Stimulated activated CD4-positive, alpha-beta T cell treated with anti-CD3 and anti-CD28 coated beads, Interleukin-12 subunit alpha, Interleukin-12 subunit beta, amount 100 ng/mL, for 4 hours (primary cell): Measurements from ENCODE around the gene PPP4R1.

ENCODE experiments used
- DNase-seq: peaks from one replicate; pipeline ENCODE4 v3.0.0-alpha.2; 2020

PPP4R1 gene

DNA sequence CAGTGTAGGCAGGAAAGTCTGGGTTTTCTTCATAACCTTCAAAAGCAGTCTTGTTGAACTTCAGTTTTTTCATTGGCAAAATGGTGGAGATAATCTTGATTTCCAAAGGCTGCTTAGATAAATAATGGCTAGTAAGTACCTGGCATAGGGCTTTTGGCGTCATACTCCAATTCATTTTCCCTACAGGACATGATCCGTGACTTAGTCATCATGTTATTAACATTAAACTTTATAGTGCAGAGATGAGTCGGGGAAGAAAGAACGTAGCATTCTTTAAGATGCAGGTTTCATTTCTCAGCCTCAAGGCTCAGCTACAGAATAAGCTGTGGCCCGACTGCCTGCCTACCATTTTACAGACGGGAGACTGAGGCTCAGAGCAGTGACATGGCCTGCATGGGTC lies 75.1 kb downstream of the PPP4R1 start:
- no peak for DNase-seq

DNA sequence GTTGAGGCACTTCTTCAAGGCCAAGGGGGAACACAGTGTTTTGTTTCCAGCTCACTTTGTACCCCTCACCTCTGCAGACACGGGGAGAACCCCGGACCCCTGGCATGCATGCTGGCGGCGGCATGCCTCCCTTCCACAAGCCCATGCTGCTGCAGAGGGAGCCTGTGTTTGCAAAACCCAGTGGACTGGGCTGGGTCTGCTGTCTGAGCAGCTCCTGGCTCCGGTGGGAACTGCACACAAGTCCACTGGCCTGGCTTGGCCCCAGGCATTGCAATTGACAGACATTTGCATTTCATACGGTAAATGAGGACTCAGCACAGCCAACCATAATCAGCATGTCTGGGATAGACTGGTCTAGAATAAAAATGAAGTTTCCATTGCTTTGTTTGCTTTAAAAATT lies 76.7 kb downstream of the PPP4R1 start:
- no peak for DNase-seq

DNA sequence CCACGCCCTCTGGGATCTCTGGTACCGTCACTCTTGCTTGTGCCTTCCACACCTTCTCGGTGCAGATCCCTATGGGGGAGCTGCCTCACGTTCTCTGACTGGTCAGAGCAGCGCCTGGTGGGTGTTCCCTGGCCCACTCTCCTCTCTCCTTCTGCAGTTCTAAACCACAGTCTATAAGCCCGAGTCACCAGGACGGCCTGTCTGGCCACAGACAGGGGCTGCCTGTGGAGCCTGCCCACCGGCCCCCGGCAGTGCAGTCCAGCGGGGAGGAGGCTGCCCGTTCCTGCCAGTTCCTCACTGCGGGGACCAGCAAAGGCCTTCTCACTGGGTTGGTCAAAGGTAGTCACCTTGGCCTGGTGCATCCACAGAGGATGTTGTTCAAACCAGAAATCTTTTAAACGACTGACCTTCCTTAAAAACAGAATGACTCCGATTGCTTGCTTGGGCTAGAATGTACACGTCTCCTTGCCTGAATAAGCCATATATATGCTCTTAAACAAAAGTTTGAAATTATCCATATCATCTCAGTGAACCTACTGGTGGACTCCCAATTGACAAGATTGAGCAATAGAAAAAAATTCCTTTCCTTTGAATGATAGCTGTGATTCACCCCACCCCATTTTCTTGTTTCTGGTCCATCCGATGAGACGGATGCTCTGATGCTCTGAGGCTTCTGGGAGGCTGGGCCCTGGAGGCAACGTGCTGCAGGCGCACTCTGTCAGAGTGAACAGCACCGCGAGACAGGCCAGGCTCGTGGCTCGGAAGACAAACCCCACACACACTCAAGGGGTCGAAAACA lies 77.8 kb downstream of the PPP4R1 start:
- DNase-seq, result no peak

DNA sequence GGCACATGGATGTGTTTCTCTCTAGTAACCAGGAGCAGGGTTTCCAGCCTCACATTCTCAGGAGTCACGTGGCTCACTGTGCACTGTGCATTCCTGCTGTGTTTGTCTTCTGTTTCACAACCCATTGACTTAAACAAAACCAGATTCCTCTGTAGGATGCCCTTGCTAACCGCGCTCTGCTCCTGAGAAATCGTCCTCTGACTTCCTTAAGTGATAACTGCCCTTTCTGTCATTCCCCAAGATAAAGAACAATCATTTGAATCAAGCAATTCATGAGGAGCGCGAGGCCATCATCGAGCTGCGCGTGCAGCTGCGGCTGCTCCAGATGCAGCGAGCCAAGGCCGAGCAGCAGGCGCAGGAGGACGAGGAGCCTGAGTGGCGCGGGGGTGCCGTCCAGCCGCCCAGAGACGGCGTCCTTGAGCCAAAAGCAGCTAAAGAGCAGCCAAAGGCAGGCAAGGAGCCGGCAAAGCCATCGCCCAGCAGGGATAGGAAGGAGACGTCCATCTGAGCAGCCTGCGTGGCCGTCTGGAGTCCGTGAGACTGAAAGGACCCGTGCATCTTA lies 78.8 kb downstream of the PPP4R1 start:
- no peak for DNase-seq

DNA sequence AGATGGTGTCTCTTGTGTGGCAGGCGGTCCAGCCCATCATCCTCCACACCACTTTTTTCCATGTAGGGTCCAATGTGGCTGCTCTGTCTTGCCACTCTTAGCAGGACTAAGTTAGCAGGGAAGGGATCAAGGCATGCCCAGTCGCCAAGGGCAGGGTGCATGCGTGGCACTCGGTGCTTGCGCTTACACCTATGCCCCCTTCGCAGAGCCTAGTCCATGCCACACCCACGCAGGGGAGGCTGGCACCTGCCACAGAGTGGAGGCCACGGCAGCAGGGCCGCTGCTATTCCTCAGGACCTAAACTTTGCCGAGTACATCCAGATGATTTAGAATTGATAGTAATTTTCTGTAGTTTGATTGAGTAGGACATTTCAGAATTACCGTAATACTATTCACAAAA lies 79.5 kb downstream of the PPP4R1 start:
- DNase-seq, result no peak

DNA sequence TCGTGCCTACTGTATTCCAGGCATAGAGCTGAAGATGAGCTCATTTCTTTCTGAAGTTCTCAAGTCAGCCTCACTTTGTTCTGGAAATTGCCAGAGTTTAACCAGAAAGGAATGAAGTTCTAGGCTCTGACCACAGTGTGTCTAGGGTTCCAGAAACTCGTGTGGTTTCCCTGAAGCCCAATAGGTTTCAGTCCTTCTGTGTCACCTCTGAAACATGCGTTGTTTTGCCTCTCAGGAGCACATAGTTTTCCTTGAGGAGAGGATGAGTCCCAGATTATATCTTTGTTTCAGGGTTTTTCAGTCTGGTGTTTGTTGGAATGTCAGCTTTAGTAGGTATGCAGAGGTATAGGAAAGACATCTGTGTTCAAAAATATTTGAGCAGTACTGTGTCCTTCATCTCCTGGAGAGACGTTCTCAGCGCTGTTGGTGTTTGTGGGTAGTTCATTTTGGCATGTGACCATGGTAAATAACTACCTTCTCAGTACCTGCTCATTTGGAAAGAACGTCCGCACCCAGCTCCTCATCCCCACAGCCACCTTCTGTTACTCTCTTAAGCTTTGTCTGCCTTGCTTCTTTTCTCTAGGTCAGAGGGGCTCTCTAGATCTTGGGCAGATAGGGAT lies 82.5 kb downstream of the PPP4R1 start:
- DNase-seq, result no peak

DNA sequence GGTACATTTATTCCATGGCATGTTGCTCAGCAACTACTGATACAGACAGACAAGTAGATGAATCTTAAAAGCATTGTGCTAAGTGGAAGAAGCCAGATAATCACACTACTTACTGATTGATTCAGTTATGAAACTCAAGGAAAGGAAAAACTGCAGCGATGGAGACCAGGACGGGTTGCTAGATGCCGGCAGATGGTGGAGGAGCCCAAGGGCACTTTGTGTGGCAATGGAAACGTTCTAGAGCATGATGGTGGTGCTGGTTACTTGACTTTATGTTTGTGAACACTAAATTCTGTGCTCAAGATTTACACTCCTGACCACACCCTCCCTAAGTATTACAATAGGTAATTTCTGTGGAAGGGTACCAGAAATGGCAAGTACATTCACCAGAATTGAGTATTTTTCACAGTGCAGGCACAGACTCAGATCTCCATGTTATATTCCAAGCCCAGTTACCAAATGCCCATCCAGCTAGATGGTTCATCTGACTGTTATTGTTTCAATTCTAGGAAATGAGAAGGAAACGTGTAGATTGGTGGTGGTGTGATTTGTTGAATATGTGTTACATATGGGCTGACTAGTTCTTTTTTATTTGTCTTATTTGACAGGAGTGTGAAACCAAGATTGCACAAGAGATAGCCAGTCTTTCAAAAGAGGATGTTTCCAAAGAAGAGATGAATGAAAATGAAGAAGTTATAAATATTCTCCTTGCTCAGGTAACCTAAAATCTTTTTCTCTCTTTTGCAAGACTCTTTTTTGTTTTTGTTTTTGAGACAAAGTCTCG lies 83.9 kb downstream of the PPP4R1 start:
- no peak for DNase-seq

DNA sequence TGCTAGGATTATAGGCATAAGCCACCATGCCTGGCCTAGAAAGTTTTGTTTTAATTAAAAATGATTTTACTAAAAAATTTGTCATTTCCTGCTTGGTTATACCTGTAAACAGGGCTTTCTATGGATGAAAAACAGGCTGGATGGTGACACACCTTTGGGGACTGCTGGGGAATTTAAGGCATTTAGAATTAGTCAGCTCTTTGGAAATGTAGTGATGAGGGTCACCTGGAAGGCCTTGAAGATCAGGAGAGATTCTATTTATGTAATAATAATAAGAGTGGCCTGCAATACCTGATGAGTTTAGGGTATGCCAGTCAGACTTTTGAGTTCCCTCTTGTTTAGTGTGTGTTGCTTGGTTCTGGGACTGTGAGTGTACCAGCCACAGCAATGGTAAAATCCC lies 87.9 kb downstream of the PPP4R1 start:
- DNase-seq, result no peak

DNA sequence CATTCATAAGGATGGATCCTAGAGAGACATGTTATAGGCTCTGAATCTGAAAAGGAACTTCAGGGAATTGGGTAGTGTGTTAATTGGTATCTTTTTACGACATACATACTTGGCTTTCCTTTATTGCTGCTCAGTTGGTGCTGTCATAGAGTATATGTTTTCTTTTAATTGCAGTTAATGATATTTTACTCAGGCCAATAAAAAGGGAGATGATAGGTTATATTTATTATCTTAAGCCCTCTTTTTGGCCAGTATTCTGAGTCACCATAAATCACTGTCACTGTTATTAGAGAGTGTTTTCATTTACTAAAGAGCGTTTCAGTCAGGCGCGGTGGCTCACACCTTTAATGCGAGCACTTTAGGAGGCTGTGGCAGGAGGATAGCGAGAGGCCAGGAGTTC lies 91.4 kb downstream of the PPP4R1 start:
- no peak for DNase-seq

DNA sequence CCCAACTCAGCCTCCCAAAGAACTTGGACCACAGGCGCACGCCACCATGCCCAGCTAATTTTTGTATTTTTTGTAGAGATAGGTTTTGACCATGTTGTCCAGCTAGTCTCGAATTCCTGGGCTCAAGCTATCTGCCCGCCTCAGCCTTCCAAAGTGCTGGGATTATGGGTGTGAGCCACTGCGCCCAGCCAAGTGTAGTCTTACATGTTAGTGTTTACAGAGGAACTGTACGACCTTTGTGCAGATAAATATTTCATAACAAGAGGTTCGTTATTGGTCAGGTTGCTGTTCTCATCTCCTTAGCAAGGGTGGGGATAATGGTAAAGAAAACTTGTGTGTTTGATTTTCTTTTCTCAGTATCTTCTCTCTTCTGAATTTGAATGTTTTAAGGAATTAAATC lies 92.6 kb downstream of the PPP4R1 start:
- no peak for DNase-seq

DNA sequence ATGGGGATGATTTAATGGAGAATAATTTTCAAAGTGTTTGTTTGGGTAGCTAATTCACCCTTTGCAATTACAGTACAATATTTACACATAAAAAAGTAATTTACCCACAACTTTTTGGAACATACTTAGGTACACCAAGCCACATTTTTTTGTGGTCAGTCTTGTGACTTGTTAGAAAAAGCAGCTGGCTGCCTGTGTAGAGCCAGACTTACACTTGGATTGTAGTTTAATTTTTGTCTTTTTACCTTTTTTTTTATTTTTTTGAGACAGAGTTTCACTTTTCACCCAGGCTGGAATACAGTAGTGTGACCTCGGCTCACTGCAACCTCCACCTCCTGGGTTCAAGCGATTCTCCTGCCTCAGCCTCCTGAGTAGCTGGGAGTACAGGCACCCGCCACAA lies 93.7 kb downstream of the PPP4R1 start:
- no peak for DNase-seq

DNA sequence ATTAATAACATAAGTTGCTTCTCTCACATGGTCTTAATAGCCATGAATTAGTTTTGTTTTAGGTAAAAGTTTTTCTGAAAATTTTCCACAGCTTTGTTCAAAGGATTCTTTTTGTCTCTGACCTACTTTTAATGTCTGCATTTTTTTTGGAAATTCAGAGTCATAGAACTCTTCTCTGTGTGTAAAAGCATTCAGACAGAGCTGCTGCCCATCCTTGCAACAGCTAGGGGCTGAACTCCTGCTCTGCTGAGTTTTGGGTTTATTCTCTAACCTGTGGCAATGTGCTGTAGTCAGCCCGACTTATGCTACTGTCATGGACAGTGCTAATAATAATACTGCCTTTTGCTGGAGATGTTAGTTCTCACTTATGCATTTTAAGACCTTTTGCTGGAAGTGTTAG lies 95.0 kb downstream of the PPP4R1 start:
- no peak for DNase-seq

DNA sequence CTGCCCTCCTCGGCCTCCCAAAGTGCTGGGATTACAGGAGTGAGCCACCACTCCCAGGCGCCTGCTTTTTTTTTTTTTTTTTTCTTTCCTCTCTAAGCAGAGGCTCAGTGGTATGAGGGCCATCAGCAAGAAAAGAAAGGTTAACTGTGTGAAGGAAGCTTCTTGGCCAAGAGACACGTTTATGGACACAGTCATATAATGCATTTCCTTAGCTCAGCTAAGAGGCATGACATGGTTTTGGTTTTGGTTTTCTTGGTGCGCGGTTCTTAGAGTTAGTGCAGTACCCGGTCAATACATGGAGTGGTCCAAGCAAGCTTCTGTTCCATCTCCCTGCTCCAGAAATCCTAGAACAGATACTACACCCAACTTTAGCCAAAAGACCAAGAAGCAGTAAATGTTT lies 96.5 kb downstream of the PPP4R1 start:
- no peak for DNase-seq

DNA sequence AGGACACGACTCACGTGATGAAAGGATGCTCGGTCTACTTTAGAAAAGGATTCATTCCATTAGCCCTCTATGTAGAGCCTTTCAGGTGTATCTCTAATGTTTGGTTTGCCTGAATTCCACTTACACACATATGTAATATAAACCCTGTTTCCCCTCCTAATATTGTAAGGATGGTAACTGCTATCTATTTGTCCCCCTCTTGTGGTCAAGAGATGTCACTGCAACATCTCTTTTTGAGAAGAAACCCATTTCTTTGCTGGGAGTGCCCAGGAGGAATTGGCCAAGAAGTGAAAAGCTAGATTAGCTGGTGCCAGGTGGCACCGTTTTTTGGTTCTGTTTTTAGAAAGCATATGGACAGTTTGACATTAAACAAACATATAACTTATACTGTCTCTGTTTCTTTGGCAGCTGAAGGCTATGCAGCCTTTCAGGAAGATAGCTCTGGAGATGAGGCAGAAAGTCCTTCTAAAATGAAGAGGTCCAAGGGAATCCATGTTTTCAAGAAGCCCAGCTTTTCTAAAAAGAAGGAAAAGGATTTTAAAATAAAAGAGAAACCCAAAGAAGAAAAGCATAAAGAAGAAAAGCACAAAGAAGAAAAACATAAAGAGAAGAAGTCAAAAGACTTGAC lies 97.8 kb downstream of the PPP4R1 start:
- no peak for DNase-seq

DNA sequence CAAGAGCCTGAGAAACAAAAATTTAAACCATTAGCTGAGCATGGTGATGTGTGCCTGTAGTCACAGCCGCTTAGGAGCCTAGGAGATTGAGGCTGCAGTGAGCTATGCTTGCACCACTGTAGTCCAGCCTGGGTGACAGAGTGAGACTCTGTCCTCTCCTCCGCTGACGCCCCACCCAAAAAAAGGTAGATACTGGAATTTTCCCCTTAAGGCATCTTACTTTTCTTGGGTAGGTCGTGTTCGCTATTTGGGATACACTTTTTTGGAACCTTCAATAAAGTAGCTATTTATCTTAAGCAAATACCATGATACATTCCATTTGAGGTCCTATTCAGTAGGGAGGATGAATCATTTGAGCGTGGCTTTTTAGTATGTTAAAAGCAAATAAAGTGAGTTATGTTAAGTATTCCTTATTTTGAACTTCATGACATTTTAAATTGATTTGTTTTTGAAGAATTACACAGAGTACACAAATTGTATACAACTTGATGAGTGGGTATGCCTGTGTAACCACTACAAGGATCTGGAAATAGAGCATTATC lies 100.3 kb downstream of the PPP4R1 start:
- no peak for DNase-seq

DNA sequence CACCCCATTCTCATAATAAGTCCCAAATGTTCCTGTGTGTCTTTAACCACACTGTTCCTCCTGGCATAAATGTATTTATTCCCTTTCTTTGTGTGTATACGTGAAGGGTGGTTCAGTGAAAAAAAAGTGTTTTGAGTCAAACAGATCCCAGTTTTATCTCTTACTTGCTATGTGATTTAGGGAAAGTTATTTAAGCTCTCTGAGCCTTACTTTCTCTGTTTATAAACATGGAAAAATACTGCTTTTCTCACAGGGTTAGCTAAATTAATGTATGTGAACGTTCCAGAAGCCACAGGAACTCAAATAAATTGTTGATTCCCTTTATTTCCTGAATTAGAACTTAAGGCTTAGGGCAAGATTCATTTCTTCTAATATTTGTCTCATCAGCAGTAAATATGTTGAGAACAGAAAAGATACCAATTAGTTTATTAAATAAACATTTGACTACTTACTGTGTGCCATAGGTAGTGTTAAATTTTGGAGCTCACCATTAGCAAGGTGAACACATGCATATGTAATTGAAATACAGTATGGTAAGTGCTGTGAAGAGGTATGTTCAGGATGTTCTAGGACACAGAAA lies 105.8 kb downstream of the PPP4R1 start:
- DNase-seq, result no peak

DNA sequence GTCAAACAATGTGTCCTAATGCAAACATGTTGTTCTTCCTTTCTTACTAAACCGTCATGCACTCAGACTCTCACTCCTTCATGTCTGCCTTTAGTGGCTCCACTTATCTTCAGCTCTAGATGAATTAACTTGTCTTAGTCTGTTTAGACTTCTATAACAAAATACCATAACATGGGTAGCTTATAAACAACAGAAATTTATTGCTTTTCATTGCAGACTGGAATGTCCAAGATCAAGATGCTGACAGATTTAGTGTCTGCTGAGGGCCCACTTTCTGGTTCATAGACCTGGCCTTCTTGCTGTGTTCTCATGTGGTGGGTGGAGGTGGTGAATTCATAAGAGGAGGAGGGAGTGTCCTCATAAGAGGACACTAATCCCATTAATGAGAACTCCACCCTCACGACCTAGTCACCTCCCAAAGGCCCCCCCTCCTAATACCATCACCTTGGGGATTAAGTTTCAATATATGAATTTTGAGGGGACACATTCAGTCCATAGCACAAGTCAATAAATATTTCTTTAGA lies 106.7 kb downstream of the PPP4R1 start:
- no peak for DNase-seq

DNA sequence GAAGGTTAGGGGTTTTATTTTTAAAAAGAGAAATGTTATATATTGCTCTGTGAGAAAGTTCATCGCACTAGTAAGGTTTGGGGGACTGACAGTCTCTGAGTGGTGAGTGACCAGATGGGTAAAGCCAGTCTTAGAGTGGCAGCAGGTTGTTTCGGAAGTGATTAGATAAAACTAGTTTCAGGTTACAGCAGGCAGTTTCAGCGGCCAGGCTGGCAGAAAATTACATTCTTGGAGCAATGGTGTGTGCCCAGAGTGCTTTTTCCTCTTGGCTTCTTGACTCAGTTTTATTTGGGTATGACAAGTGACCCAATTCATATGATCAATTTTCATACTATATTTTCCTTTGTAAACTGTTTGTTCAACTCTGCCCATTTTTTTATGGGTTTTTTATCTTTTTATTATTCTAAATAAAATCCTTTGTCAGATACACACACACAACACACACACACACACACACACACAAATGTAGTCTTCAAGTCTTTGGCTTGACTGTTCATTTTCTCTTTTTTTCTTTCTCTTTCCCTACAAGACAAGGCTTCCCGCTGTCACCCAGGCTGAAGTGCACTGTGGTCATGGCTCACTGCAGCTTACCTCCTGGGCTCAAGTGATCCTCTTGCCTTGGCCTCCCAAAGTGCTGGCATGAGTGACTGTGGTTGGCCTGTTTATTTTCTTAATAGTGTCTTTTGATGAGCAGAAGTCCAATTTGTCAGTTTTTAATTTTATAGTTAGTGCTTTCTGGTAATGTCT lies 108.1 kb downstream of the PPP4R1 start:
- no peak for DNase-seq
